HG03521 (cell line): Measurements from ENCODE around the gene BICD2.

ENCODE experiments used
- ATAC-seq: cut with Tn5 transposase; IDR thresholded peaks from one replicate; pipeline ENCODE4 v1.9.1; 2021; ENCODE audit warnings: mild to moderate bottlenecking, moderate library complexity; ENCODE audit not compliant: unreplicated experiment

Gene BICD2

DNA sequence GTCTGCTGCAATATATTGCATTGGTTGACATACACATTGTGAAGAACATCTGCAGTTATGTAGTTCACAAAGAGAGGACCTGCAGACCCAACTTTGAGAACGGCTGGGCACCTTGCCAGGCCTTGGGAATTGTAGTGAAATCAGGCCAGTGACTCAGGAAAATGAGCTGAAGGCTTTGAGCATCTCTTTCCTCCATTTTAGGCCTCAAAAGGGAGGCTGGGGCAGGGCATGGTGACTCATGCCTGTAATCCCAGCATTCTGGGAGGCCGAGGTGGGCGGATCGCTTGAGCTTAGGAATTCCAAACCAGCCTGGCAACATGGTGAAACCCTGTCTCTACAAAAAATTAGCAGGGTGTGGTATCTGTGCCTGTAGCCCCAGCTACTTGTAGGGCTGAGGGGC, 93.3 kb downstream of the BICD2 start:
- ATAC-seq, result no peak

DNA sequence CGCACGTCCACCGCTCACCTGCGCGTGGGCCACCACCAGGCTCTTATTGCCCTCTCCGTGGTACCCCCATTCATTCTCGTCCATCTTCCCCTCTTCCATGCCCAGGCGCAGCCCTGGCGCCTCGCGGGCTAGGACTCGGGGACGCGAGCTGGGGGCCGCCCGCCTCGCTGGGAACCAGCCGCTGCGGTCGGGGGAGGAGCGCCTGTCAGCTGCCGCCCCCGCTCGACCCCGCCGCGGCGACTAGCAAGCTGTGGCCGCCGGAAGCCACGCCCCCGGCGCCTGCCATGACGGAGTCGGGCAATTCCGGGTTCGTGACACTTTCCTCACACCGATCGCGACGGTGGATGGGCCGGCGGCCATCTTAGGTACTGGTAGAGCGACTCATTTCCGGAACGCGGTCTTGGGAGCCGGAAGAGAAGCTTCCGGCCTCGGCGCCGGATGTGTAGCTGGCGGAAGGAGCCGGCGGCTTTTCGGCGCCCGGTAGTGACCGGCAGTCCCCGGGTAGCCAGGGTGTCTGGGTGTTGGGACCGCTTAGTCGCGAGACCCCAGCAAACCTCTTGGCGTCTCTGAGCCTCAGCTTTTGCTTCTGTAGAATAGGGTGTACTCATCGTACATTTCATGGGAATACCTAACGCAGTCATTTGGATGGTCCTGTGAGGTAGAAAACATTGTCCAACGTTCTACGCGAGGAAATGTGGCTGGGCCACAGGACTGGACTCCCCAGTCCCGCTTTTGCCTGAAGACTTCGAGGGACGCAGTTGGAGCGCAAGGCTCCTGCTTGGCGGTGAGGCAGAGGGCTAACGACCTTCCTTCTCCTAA, 94.5 kb downstream of the BICD2 start, which contains the start of gene IPPK:
Gene IPPK, minus strand, starts transcription at position 242 of the 819 bp plus-strand sequence. Its CDS starts 143 bp downstream, at position 99.
- ATAC-seq, result peak; percentile 89

DNA sequence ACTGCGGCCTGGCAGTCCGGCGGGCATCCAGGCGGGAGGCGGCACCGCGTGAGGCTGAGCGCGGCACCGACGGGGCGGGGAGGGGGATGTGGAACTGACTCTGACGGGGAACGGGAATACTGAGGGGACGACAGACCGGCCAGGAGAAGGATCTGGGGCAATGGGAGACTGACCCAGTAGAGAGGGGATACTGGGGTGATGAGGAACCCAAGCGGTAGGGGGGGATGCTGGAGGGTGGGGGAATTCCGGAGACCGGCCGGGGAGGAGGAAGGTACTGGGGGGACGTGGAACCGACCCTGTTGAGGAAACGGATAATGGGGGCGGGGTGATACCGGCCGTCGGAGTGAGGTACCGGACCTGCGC, 95.1 kb downstream of the BICD2 start:
- ATAC-seq, result no peak

DNA sequence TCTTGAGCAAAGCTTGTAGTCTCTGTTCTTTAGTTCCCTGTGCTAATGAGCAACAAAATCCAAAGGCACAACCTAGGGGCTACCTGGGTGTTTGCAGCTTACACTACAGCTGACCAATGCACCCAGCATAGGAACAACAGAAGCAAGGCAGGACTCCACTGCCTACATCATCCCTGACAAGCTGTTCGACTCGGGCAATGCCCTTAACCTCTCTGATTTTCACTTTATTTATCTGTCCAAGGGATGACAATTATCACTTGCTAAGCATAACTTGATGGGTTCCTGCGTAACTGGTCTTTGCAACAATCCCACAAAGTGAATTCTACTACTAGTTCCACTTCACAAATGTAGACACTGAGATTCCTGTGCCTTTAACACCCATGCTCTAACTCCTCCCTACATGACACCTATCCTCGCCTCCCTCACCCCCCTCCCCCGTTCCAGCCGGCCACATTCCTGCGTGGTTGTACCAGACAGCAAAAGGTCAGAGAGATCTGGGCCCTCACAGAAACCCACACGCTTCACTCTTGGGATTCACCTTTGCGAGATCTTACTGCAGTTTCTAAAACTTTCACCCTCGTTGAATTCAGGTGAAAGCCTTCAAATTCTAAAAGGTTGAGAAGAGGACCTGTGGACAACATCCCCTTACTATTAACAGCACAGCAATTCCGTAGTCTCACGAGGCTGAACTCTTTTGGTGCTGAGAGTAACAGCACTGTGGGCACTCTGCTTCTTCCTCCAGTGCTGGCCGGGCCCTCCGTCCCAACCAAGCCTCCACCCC, 95.7 kb downstream of the BICD2 start:
- ATAC-seq, result no peak

DNA sequence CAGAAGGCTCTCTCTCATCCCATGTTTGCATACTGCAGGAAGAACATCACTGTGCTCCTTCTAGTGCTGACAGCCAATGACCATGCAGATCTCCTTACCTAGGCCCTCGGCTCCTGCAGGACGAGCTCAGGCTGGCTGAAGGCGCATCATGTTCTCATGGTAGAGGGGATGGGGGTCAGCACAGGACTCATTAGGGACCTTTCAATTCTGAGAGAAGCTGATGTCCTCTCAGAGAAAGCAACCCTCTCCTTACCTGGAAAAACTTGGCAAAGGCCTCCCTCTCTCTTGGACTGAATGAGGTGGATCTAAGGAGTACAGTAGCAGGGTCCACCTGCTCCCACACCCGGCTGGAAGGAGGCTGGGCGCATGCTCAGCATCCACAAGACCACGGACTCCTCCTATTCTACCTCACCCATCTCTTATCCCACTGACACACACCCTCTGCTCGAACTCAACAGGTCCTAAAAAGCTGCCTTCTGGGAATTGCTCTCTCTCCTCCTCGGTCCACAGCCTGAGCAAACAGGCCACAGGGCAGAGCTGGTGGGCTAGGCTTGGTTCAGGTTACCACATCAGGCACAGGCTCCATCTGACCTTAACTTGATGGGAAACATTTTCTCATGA, 97.6 kb downstream of the BICD2 start:
- no peak for ATAC-seq

DNA sequence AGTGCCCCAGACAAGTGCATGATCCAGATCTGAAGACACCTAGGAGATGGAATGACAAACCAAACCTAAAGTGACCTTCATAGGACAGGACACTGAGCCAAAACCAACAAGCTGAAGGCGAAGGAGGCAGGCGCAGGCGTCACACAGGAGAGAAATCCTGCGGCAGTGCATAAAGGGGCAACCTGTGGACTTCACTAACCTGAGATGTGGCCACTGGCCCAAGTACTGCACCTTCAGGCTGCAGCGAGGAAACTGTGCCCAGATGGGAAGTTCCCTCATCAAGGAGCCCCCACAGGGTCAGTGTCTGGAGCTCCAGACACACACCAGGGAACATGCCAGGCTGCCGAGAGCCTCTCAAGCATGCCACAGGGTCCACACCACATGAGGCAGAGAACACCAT, 98.4 kb downstream of the BICD2 start:
- no peak for ATAC-seq

DNA sequence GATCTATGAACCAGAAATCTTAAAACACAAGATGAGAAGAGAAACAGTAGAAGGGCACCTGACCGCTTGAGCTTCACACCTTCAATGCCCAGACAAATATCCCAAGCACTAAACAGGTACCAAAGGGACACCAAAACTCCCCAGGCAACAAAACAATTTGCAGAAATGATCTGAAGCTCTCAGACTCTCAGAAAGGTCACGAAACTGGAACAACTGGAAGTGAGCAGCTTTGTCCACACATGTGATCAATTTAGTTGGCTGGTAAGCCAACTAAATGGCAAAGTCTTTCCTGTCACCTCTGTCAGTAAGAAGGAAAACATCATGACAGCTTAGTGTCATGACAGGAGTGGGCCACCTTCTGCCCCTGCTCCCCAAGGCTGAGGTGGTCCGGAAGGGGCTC, 98.8 kb downstream of the BICD2 start:
- no peak for ATAC-seq

DNA sequence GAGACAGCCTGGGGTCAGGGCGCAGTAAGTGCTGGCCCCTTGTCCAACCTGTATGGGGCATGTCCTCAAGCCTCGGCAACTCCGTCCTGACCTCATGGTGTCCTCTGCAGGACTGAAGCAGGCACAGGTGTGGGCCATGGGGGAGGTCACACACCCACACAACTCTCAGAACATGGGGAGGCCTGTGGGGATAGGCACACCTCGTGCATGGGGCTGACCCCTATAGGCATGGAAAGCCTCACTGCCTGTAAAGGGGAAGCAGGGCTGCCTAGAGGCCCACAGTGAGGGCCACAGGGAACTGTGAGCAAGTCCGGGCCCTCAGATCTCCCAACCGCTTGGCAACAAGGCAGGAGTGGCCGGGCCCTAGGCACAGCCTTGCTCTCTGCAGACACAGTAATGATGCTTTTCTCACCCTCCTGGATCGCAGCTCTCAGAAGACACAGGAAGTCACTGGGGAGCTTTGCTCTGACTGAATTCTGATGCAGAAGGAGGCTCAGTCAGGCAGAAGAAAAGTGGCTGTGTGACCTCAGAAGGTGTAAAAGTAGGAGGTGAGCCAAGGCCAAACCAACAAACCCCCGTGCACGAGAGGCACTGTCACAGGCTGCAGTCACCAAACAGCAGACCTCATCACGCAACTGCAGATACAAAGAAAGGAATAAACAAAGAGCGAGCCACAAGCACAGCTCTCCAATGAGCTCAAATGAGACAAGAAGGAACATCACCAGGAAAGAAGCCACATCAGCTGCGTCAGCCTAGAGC, 100.1 kb downstream of the BICD2 start:
- ATAC-seq, result no peak

DNA sequence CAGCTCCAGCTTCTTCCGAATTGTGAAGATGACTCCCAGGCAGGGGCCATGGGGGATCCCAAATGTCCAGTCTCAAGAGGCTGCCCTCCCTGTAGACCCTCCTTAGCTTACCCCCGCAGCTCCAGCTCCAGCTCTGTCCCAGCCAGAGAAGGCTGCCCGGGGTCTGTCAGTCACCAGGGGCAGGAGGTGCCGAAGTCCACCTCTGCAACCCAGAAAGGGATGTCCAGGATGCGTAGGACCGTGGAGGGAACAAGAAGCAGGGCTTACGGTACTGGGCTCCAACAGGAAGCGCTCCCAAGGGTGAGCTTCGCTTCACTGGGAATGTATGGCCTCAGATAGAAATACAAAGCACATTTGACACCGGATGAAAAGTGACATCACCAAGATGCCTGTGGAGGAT, 100.7 kb downstream of the BICD2 start:
- no peak for ATAC-seq

DNA sequence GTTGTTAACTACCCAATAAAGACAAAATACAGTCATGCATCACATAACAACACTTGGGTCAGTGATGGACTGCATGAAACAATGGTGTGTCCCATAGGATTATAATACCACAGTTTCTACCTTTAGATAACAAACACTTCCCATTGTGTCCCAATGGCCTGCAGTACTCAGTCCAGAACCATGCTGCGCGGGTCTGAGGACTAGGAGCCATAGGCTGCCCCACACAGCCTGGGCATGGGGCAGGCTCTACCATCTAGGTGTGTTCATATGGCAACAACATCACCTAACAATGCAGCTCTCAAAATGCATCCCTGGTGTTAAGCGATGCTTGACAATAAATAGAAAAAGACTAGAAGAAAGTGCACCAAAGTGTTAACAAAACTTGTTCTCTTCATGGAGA, 101.5 kb downstream of the BICD2 start:
- no peak for ATAC-seq

DNA sequence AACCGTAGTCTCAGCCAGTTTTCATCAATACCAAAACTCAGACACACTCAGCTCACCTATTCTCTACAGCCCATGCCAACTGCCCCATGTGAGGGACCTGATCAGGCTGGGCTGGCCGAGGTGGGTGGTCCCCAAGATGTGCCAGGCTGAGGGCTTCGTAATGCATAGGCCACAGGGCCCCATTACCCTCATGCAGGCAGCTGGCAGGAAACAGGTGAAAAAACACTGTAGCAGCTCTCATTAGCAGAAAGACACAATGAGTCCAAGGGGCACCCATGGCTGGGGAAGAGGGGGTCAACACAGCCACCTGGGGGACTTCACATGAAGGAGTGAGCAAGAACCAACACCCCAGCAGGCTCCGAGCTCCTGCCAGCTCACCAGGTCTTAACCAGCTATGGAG, 102.9 kb downstream of the BICD2 start:
- ATAC-seq, result no peak
